Right lobe of liver (tissue), 4 donors: Measurements from ENCODE around the gene GRM5.

ENCODE experiments used
- POLR2A ChIP-seq: fragments of 450-650 bp; IDR thresholded peaks from one replicate; pipeline ENCODE4 v1.6.1; 2017; ENCODE audit warnings: antibody characterized with exemption, mild to moderate bottlenecking
- TF ChIP-seq, protein P1 (sequence below), 4 donors: fragments of 200-600 bp in 3 of 4; fragments of 450-650 bp in 1 of 4; IDR thresholded peaks; one replicate each; pipeline versions ENCODE4 v1.5.1 to v1.8.0; 2016 to 2022; ENCODE audit warnings: antibody characterized with exemption in 4 of 4, mild to moderate bottlenecking in 2 of 4
- donor health status: DM: no; HTN: no; CAD: no.
- donor health status: DM: no; HTN: no; CAD: no.
- donor health status: DM: no; HTN: yes; CAD: no.

DNA sequence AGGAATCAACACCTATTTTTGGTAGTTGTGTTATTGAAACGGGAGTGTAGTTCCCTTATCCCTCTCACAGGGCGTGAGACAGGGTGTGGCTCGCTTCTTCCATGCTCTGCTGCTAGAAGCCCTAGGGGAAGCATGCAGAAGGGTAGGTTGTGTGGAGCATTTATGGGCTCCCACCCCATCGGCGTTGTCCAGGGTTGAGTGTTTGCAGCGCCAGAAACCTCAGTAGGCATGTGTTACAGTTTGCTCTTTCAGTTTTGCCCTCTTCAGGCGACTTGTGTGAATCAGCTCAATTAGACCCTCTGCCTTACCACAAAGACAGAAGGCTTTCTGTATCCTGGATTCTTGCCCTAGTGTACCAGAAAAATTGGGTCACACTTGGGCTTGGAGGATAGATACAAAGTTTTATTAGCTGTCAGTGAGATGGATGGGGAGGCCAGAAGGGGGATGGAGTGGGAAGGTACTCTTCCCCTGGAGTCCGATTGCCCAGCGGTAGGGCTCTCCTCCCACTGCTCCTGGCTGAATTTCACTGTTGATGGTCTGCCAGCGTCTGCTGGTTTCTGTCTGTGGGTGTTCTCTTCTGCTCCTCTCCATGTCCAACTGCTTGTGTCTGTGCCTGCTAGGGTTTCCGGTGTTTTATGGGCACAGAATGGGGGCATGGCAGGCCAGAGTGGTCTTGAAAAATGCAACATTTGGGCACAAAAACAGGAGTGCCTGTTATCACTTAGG, 369.9 kb downstream of the GRM5 start:
- no peak for TF ChIP-seq POLR2A
- TF ChIP-seq, protein P1, sequence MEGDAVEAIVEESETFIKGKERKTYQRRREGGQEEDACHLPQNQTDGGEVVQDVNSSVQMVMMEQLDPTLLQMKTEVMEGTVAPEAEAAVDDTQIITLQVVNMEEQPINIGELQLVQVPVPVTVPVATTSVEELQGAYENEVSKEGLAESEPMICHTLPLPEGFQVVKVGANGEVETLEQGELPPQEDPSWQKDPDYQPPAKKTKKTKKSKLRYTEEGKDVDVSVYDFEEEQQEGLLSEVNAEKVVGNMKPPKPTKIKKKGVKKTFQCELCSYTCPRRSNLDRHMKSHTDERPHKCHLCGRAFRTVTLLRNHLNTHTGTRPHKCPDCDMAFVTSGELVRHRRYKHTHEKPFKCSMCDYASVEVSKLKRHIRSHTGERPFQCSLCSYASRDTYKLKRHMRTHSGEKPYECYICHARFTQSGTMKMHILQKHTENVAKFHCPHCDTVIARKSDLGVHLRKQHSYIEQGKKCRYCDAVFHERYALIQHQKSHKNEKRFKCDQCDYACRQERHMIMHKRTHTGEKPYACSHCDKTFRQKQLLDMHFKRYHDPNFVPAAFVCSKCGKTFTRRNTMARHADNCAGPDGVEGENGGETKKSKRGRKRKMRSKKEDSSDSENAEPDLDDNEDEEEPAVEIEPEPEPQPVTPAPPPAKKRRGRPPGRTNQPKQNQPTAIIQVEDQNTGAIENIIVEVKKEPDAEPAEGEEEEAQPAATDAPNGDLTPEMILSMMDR (IDR thresholded peaks at IDR 0.05) = no peak
